GM06990 (cell line): Measurements from ENCODE around the gene MAGI2.

Source experiments
- DNase-seq: peaks from one replicate; pipeline ENCODE4 v3.0.0-alpha.2; 2011; ENCODE audit not compliant: insufficient read length; ENCODE audit errors: extremely low read depth
- H3K27me3 ChIP-seq: replicated peaks from 2 replicates; pipeline ENCODE4 v1.6.0; 2011; ENCODE audit warnings: low read length; ENCODE audit not compliant: control insufficient read depth, insufficient read depth
- H3K36me3 ChIP-seq: 2 replicates; pipeline ENCODE4 v1.5.1; 2011; ENCODE audit warnings: low read length; ENCODE audit not compliant: control insufficient read depth, insufficient read depth
- H3K4me3 ChIP-seq: replicated peaks from 2 replicates; pipeline ENCODE4 v1.5.1; 2011; ENCODE audit warnings: low read depth, mild to moderate bottlenecking, control low read depth, low read length
- CTCF ChIP-seq: IDR thresholded peaks from 2 replicates; pipeline ENCODE4 v1.5.1; 2011; ENCODE audit warnings: low read length, control low read depth, mild to moderate bottlenecking, inconsistent platforms; ENCODE audit not compliant: insufficient read depth, poor library complexity, severe bottlenecking

The MAGI2 gene

GRCh38 chr7:78224923-78225322, 1228.5 kb downstream of the MAGI2 start:
- H3K4me3 ChIP-seq: no peak overlapping the region
- TF ChIP-seq CTCF: no peak
- no peaks in the 10 kb centered on the region for H3K36me3 ChIP-seq
- DNase-seq: no peak
- no peaks in the 10 kb centered on the region for H3K27me3 ChIP-seq

GRCh38 chr7:78223598-78223997, 1229.9 kb downstream of the MAGI2 start:
- no peak for DNase-seq
- H3K27me3 ChIP-seq: no peaks in the 10 kb centered on the region
- H3K4me3 ChIP-seq: no peak overlapping the region
- H3K36me3 ChIP-seq: no peaks in the 10 kb centered on the region
- no peak for TF ChIP-seq CTCF

- Histone ChIP-seq H3K4me3 (no peak overlapping the region), H3K36me3 (no peaks in the 10 kb centered on the region), H3K27me3 (no peaks in the 10 kb centered on the region)
- DNase-seq: no peak
- TF ChIP-seq CTCF: no peak
Measured at GRCh38 chr7:78222001-78222751, 1231.3 kb downstream of the MAGI2 start.

GRCh38 chr7:78220754-78221153, 1232.7 kb downstream of the MAGI2 start:
- TF ChIP-seq CTCF: no peak
- Histone ChIP-seq H3K36me3 (no peaks in the 10 kb centered on the region), H3K27me3 (no peaks in the 10 kb centered on the region), H3K4me3 (no peak overlapping the region)
- no peak for DNase-seq

- no peaks in the 10 kb centered on the region for H3K36me3 ChIP-seq
- DNase-seq: no peak
- H3K4me3 ChIP-seq: no peak overlapping the region
- TF ChIP-seq CTCF: no peak
- no peaks in the 10 kb centered on the region for H3K27me3 ChIP-seq
Measured at GRCh38 chr7:78218876-78219275, 1234.6 kb downstream of the MAGI2 start.

- DNase-seq: no peak
- Histone ChIP-seq H3K27me3 (no peaks in the 10 kb centered on the region), H3K36me3 (no peaks in the 10 kb centered on the region), H3K4me3 (no peak overlapping the region)
- no peak for TF ChIP-seq CTCF
Measured at GRCh38 chr7:78218051-78218450, 1235.4 kb downstream of the MAGI2 start.
